ENCODE results near the gene USPL1. TPM values are rescaled to one million over a fixed set of nuclear protein-coding genes. Genes with fewer than 3 reads are reported as not detected.

The USPL1 gene
- total and polyA plus RNA-seq, 2 of the 13 experiments (the other 11 are each of a cell fraction or from before 2014, with no cell fraction given) = 13.7 to 15.9 TPM

- TF ChIP-seq TFDP2 (CRISPR knock-in tag; IDR thresholded peaks at IDR 0.05) (no peak), ZNF720 (CRISPR knock-in tag; IDR thresholded peaks at IDR 0.05) (no peak), ZNF468 (CRISPR knock-in tag; IDR thresholded peaks at IDR 0.05) (no peak), ZBTB7A (CRISPR knock-in tag; IDR thresholded peaks at IDR 0.05) (no peak), ZSCAN21 (CRISPR knock-in tag; IDR thresholded peaks at IDR 0.05; ENCODE audit: borderline replicate concordance) (no peak), ZFX (CRISPR knock-in tag; IDR thresholded peaks at IDR 0.05; ENCODE audit: low read depth) (no peak), MLLT10 (CRISPR knock-in tag; IDR thresholded peaks at IDR 0.05) (no peak), ZNF503 (CRISPR knock-in tag; IDR thresholded peaks at IDR 0.05) (no peak), MTA1 (CRISPR knock-in tag; IDR thresholded peaks at IDR 0.05; ENCODE audit: borderline replicate concordance) (no peak), ZSCAN29 (CRISPR knock-in tag; conservative IDR thresholded peaks at IDR 0.05) (no peak), MAFG (CRISPR knock-in tag; IDR thresholded peaks at IDR 0.05) (no peak), ZNF572 (CRISPR knock-in tag; IDR thresholded peaks at IDR 0.05) (no peak)
- TF ChIP-seq, protein P1, sequence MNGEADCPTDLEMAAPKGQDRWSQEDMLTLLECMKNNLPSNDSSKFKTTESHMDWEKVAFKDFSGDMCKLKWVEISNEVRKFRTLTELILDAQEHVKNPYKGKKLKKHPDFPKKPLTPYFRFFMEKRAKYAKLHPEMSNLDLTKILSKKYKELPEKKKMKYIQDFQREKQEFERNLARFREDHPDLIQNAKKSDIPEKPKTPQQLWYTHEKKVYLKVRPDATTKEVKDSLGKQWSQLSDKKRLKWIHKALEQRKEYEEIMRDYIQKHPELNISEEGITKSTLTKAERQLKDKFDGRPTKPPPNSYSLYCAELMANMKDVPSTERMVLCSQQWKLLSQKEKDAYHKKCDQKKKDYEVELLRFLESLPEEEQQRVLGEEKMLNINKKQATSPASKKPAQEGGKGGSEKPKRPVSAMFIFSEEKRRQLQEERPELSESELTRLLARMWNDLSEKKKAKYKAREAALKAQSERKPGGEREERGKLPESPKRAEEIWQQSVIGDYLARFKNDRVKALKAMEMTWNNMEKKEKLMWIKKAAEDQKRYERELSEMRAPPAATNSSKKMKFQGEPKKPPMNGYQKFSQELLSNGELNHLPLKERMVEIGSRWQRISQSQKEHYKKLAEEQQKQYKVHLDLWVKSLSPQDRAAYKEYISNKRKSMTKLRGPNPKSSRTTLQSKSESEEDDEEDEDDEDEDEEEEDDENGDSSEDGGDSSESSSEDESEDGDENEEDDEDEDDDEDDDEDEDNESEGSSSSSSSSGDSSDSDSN (CRISPR knock-in tag; IDR thresholded peaks at IDR 0.05) = no peak
- TF ChIP-seq, protein P2, sequence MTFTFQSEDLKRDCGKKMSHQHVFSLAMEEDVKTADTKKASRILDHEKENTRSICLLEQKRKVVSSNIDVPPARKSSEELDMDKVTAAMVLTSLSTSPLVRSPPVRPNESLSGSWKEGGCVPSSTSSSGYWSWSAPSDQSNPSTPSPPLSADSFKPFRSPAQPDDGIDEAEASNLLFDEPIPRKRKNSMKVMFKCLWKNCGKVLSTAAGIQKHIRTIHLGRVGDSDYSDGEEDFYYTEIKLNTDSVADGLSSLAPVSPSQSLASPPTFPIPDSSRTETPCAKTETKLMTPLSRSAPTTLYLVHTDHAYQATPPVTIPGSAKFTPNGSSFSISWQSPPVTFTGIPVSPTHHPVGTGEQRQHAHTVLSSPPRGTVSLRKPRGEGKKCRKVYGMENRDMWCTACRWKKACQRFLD (CRISPR knock-in tag; IDR thresholded peaks at IDR 0.05; ENCODE audit: borderline replicate concordance) = no peak
- TF ChIP-seq, protein P3, sequence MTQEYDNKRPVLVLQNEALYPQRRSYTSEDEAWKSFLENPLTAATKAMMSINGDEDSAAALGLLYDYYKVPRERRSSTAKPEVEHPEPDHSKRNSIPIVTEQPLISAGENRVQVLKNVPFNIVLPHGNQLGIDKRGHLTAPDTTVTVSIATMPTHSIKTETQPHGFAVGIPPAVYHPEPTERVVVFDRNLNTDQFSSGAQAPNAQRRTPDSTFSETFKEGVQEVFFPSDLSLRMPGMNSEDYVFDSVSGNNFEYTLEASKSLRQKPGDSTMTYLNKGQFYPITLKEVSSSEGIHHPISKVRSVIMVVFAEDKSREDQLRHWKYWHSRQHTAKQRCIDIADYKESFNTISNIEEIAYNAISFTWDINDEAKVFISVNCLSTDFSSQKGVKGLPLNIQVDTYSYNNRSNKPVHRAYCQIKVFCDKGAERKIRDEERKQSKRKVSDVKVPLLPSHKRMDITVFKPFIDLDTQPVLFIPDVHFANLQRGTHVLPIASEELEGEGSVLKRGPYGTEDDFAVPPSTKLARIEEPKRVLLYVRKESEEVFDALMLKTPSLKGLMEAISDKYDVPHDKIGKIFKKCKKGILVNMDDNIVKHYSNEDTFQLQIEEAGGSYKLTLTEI (CRISPR knock-in tag; conservative IDR thresholded peaks at IDR 0.05) = no peak
These were observed 79.6 kb downstream of the USPL1 start (continued) for GRCh38 chr13:30697177-30697953.
